H1 (cell line): ENCODE results near the gene ASMTL. TPM values are rescaled to one million over a fixed set of nuclear protein-coding genes. Genes with fewer than 3 reads are reported as not detected.
A peak's percentile ranks its signal among the peaks of the same experiment; 100 is the strongest.

Experiments
- CTCF ChIA-PET: fragments of 300-600 bp; sonication (Branson Sonifier 250); formaldehyde crosslinking; loops from one replicate; lab custom pipeline; 2021; ENCODE audit not compliant: partially characterized antibody; lab: Charles Lee
- POLR2A ChIA-PET: fragments of 300-600 bp; sonication (Branson Sonifier 250); formaldehyde crosslinking; loops from one replicate; lab custom pipeline; 2021; ENCODE audit warnings: inconsistent platforms; ENCODE audit not compliant: partially characterized antibody; lab: Charles Lee
- DNase-seq, 2 experiments: peaks; one replicate each; pipeline versions ENCODE4 v3.0.0 to v3.0.0-alpha.2; 2010 to 2022; ENCODE audit warnings: low spot score in 2 of 2, low read depth in 1 of 2, mixed read lengths in 1 of 2
- FAIRE-seq: peaks from 2 replicates; lab custom pipeline; 2011; peaks lifted over from hg19 to GRCh38; lab: Jason Lieb, UNC
- H2AFZ ChIP-seq: 2 replicates; pipeline ENCODE4 v1.8.1; 2012; ENCODE audit warnings: low read length, inconsistent platforms
- H2AK5ac ChIP-seq: 2 replicates; pipeline ENCODE4 v1.6.1; 2013; ENCODE audit warnings: low read depth, low read length
- H2BK120ac ChIP-seq: replicated peaks from 2 replicates; pipeline ENCODE3; 2013; ENCODE audit warnings: low read depth, low read length, inconsistent platforms
- H2BK12ac ChIP-seq: 2 replicates; pipeline ENCODE4 v1.6.1; 2013; ENCODE audit warnings: low read depth, low read length
- H2BK15ac ChIP-seq: 2 replicates; pipeline ENCODE4 v1.6.1; 2013; ENCODE audit warnings: low read length
- H2BK20ac ChIP-seq: 2 replicates; pipeline ENCODE4 v1.6.1; 2013; ENCODE audit warnings: low read length
- H2BK5ac ChIP-seq: 2 replicates; pipeline ENCODE4 v1.6.1; 2013; ENCODE audit warnings: low read depth, low read length
- H3K14ac ChIP-seq: 2 replicates; pipeline ENCODE4 v1.6.1; 2013; ENCODE audit warnings: inconsistent platforms; ENCODE audit not compliant: insufficient read length
- H3K18ac ChIP-seq: 2 replicates; pipeline ENCODE4 v1.6.1; 2013; ENCODE audit warnings: low read length; ENCODE audit errors: extremely low read depth
- H3K23ac ChIP-seq: 2 replicates; pipeline ENCODE4 v1.6.1; 2013; ENCODE audit warnings: inconsistent platforms; ENCODE audit not compliant: insufficient read length
- H3K23me2 ChIP-seq: 2 replicates; pipeline ENCODE4 v1.6.1; 2013; ENCODE audit warnings: low read depth, low read length
- H3K27ac ChIP-seq: 2 replicates; pipeline ENCODE4 v1.6.1; 2011; ENCODE audit warnings: low read depth, low read length, inconsistent platforms
- H3K27me3 ChIP-seq, 4 experiments: replicated peaks in 1 of 4; 1 replicate in 1 of 4; 2 replicates in 3 of 4; pipeline versions ENCODE4 v1.6.1 to v1.8.1; 2011 to 2013; ENCODE audit warnings: low read length in 3 of 4, mild to moderate bottlenecking in 3 of 4, inconsistent platforms in 2 of 4, mixed read lengths in 2 of 4, moderate library complexity in 1 of 4; ENCODE audit not compliant: control insufficient read depth in 3 of 4, insufficient read depth in 3 of 4; ENCODE audit errors: extremely low read depth in 1 of 4
- H3K36me3 ChIP-seq, 4 experiments: 2 replicates each; pipeline versions ENCODE4 v1.6.1 to v1.8.1; 2011 to 2013; ENCODE audit warnings: mild to moderate bottlenecking in 4 of 4, low read length in 3 of 4, moderate library complexity in 2 of 4, control low read depth in 1 of 4, inconsistent platforms in 1 of 4; ENCODE audit not compliant: insufficient read depth in 4 of 4, control insufficient read depth in 2 of 4
- H3K4ac ChIP-seq: replicated peaks from 2 replicates; pipeline ENCODE3; 2013; ENCODE audit warnings: low read length, low read depth, mixed read lengths, inconsistent platforms; ENCODE audit not compliant: insufficient read length
- H3K4me1 ChIP-seq, 4 experiments: replicated peaks in 1 of 4; 1 replicate in 1 of 4; 2 replicates in 3 of 4; pipeline versions ENCODE4 v1.6.1 to v1.8.1; 2011 to 2013; ENCODE audit warnings: low read length in 3 of 4, inconsistent platforms in 2 of 4, mixed read lengths in 1 of 4; ENCODE audit not compliant: insufficient read depth in 4 of 4, control insufficient read depth in 3 of 4
- H3K4me2 ChIP-seq, 2 experiments: 2 replicates each; pipeline versions ENCODE4 v1.6.1 to v1.8.1; 2011 to 2013; ENCODE audit warnings: low read depth in 2 of 2, low read length in 2 of 2, control low read depth in 1 of 2, inconsistent platforms in 1 of 2, mild to moderate bottlenecking in 1 of 2; ENCODE audit not compliant: insufficient read depth in 1 of 2
- H3K4me3 ChIP-seq, 4 experiments: fragments of 200-600, 300-600 bp in 1 of 4; sonication (generic), shearing (Covaris generic), sonication (Bioruptor Twin) in 1 of 4; 2 replicates each; pipeline versions ENCODE4 v1.5.1 to v1.8.1; 2011 to 2016; ENCODE audit warnings: low read length in 4 of 4, low read depth in 3 of 4, control low read depth in 2 of 4, inconsistent platforms in 2 of 4, mild to moderate bottlenecking in 2 of 4, mixed read lengths in 1 of 4, moderate library complexity in 1 of 4; ENCODE audit not compliant: insufficient read depth in 2 of 4; ENCODE audit errors: extremely low read depth in 1 of 4
- H3K56ac ChIP-seq: replicated peaks from 2 replicates; pipeline ENCODE3; 2013; ENCODE audit warnings: low read depth, mild to moderate bottlenecking, mixed read lengths, low read length, inconsistent platforms; ENCODE audit not compliant: insufficient read length
- H3K79me1 ChIP-seq: 2 replicates; pipeline ENCODE4 v1.6.1; 2013; ENCODE audit warnings: low read depth, low read length, control low read depth
- H3K79me2 ChIP-seq, 2 experiments: 2 replicates each; pipeline versions ENCODE4 v1.6.1 to v1.8.1; 2012 to 2013; ENCODE audit warnings: low read length in 2 of 2, mild to moderate bottlenecking in 2 of 2, inconsistent platforms in 1 of 2; ENCODE audit not compliant: insufficient read depth in 2 of 2, control insufficient read depth in 1 of 2
- H3K9ac ChIP-seq, 4 experiments: replicated peaks in 1 of 4; 1 replicate in 1 of 4; 2 replicates in 3 of 4; pipeline versions ENCODE4 v1.6.1 to v1.8.1; 2011 to 2013; ENCODE audit warnings: low read depth in 3 of 4, low read length in 3 of 4, control low read depth in 2 of 4, mild to moderate bottlenecking in 2 of 4, moderate library complexity in 2 of 4, inconsistent platforms in 1 of 4; ENCODE audit errors: extremely low read depth in 1 of 4
- H3K9me3 ChIP-seq, 2 experiments: 2 replicates each; pipeline versions ENCODE4 v1.6.1 to v1.8.1; 2012 to 2013; ENCODE audit warnings: mild to moderate bottlenecking in 2 of 2, moderate library complexity in 2 of 2, control low read depth in 1 of 2, inconsistent platforms in 1 of 2, low read depth in 1 of 2, low read length in 1 of 2, mixed read lengths in 1 of 2; ENCODE audit not compliant: insufficient read depth in 2 of 2
- H4K20me1 ChIP-seq, 2 experiments: replicated peaks in 1 of 2; 2 replicates each; pipeline versions ENCODE3 to v1.8.1; 2011 to 2013; ENCODE audit warnings: inconsistent platforms in 2 of 2, low read length in 2 of 2, mild to moderate bottlenecking in 1 of 2; ENCODE audit not compliant: insufficient read depth in 2 of 2, control insufficient read depth in 1 of 2
- H4K5ac ChIP-seq: 2 replicates; pipeline ENCODE4 v1.6.1; 2013; ENCODE audit warnings: low read length, low read depth, mixed read lengths, inconsistent platforms; ENCODE audit not compliant: insufficient read length
- H4K8ac ChIP-seq: 2 replicates; pipeline ENCODE4 v1.8.0; 2013; ENCODE audit warnings: mild to moderate bottlenecking, moderate library complexity, low read length, inconsistent platforms; ENCODE audit not compliant: insufficient read depth; ENCODE audit errors: extremely low read depth
- H4K91ac ChIP-seq: replicated peaks from 2 replicates; pipeline ENCODE3; 2013; ENCODE audit warnings: low read length, mixed read lengths, inconsistent platforms; ENCODE audit not compliant: insufficient read length
- CBX8 ChIP-seq: fragments of 300-800, 300-1000 bp; sonication (generic); IDR thresholded peaks from 2 replicates; pipeline ENCODE4 v1.7.1; 2016; ENCODE audit warnings: low read depth, low read length, borderline replicate concordance
- CHD1 ChIP-seq: IDR thresholded peaks from 2 replicates; pipeline ENCODE4 v1.6.1; 2012; ENCODE audit warnings: low read depth, low read length, improper control_type of control experiment
- CREB1 ChIP-seq: IDR thresholded peaks from 2 replicates; pipeline ENCODE4 v1.6.1; 2012; ENCODE audit warnings: inconsistent platforms
- KDM4A ChIP-seq: IDR thresholded peaks from one replicate; pipeline ENCODE4 v1.7.1; 2012; ENCODE audit warnings: low read depth, mild to moderate bottlenecking, moderate library complexity, low read length, inconsistent platforms; ENCODE audit not compliant: severe bottlenecking
- KDM5A ChIP-seq: fragments of 200-600 bp; IDR thresholded peaks from 2 replicates; pipeline ENCODE4 v1.7.1; 2012; ENCODE audit warnings: mild to moderate bottlenecking, low read length, inconsistent platforms, mixed read lengths
- NANOG ChIP-seq: IDR thresholded peaks from 2 replicates; pipeline ENCODE4 v1.6.1; 2011; ENCODE audit warnings: low read length, low read depth, mild to moderate bottlenecking, inconsistent platforms; ENCODE audit not compliant: insufficient read depth, poor library complexity, severe bottlenecking
- RAD21 ChIP-seq, 2 experiments: IDR thresholded peaks in 1 of 2; conservative IDR thresholded peaks in 1 of 2; 2 replicates each; pipeline ENCODE4 v1.6.1; 2011; ENCODE audit warnings: low read depth in 2 of 2, low read length in 2 of 2, improper control_type of control experiment in 1 of 2, inconsistent platforms in 1 of 2, mild to moderate bottlenecking in 1 of 2, moderate library complexity in 1 of 2
- RBBP5 ChIP-seq: IDR thresholded peaks from 2 replicates; pipeline ENCODE4 v1.7.1; 2012; ENCODE audit warnings: low read depth, mild to moderate bottlenecking, inconsistent platforms, low read length, moderate library complexity, borderline replicate concordance
- SP1 ChIP-seq: IDR thresholded peaks from 2 replicates; pipeline ENCODE4 v1.6.1; 2011; ENCODE audit warnings: low read depth, low read length
- SP2 ChIP-seq: IDR thresholded peaks from 2 replicates; pipeline ENCODE4 v1.6.1; 2012; ENCODE audit warnings: mild to moderate bottlenecking, low read length, inconsistent platforms
- TAF1 ChIP-seq: IDR thresholded peaks from 2 replicates; pipeline ENCODE4 v1.6.1; 2011; ENCODE audit warnings: mild to moderate bottlenecking, low read depth, low read length
- TAF7 ChIP-seq: optimal IDR thresholded peaks from 2 replicates; pipeline ENCODE3; 2011; ENCODE audit warnings: low read depth, mild to moderate bottlenecking, inconsistent platforms, low read length, moderate library complexity, borderline replicate concordance
- WGBS, 2 experiments: shearing (Covaris generic) in 1 of 2; methylation state at CpG; one replicate each; pipeline versions ENCODE4 v1.1.6 to v1.1.7; 2013 to 2015; ENCODE audit warnings: low lambda C conversion rate in 2 of 2, mixed read lengths in 2 of 2, inconsistent platforms in 1 of 2, low coverage in 1 of 2, missing lambda C conversion rate in 1 of 2; ENCODE audit not compliant: insufficient replicate concordance in 2 of 2, insufficient coverage in 1 of 2, insufficient read length in 1 of 2; ENCODE audit errors: extremely low coverage in 1 of 2, missing lambda C conversion rate in 1 of 2; 5-methylcytosine and 5-hydroxymethylcytosine counted together
- polyA plus RNA-seq, 7 experiments: library from polyadenylated mRNA; depleted of rRNA in 3 of 7; stranded (reverse) in 5 of 7; unstranded in 2 of 7; fragments of >200 nt in 5 of 7; fragments of 200-250 nt in 2 of 7; gene quantifications; 1 replicate in 5 of 7; 2 replicates in 1 of 7; 4 replicates in 1 of 7; pipeline versions ENCODE4 v1.2.1 to v1.2.3, GENCODE V29; 2011 to 2013; ENCODE audit warnings: missing spikeins in 2 of 7, mixed read lengths in 2 of 7
- total RNA-seq: library from RNA; stranded (reverse); fragmentation: NEBNext Ultra II Directional; extraction: Animal tissue kit (Norgen Biotek cat#: 25700); gene quantifications from 2 replicates; pipeline ENCODE4 v1.2.1, GENCODE V29; 2021
- TF ChIP-seq, protein P1 (sequence below): IDR thresholded peaks from 2 replicates; pipeline ENCODE4 v1.6.1; 2012; ENCODE audit warnings: inconsistent platforms
- TF ChIP-seq, protein P2 (sequence below): IDR thresholded peaks from 2 replicates; pipeline ENCODE4 v1.6.1; 2011; ENCODE audit warnings: low read depth, mild to moderate bottlenecking, low read length; ENCODE audit not compliant: insufficient read depth

Gene ASMTL
- total and polyA plus RNA-seq, 2 of the 8 experiments (the other 6 are each of a cell fraction or from before 2014, with no cell fraction given) = 75.6 to 81.4 TPM

DNA sequence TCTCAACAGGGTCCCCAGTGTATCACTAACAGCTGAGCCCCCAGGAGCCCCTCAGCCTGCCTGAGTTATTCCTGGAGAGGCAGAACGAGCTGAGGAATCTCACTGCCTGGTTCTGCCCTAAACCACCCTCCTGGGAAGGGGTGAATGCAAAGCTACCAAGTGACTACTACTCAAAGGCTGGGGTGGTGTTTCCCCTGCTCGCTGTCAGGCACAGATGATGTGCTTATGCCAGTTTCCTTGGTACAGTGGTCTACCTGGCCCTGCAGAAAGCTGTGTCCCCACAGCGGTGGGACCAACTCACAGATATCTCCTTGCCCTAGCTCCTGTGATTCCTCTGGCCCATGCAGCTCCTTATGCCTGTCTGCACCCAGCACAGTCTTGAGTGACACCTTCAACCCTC lies 35.4 kb upstream of the ASMTL start:
- H4K8ac ChIP-seq = no peak overlapping the region
- no peaks in the 10 kb centered on the region for H3K79me2 ChIP-seq
- no peaks in the 10 kb centered on the region for H3K79me1 ChIP-seq
- H3K56ac ChIP-seq = no peak overlapping the region
- no peak overlapping the region for H3K4me2 ChIP-seq
- POLR2A ChIA-PET = no interaction called here
- 0 out of 7 replicates have a peak, but pooled peaks cover 0 to 2% (median 0%) of the 10 kb centered on the region in 4 experiments for H3K27me3 ChIP-seq
- no peak overlapping the region for H2BK20ac ChIP-seq
- no peaks in the 10 kb centered on the region; the same call in 1 of the 2 replicates for H3K23me2 ChIP-seq
- FAIRE-seq (no peak), DNase-seq (no peak)
- H3K18ac ChIP-seq = no peak overlapping the region
- no peaks in the 10 kb centered on the region for H3K36me3 ChIP-seq
- H3K9ac ChIP-seq = no peak overlapping the region
- no peak overlapping the region for H3K4ac ChIP-seq
- H3K14ac ChIP-seq = no peak overlapping the region
- 0 out of 2 replicates have a peak overlapping the region, but pooled peaks have one; percentile 39 for H2AK5ac ChIP-seq
- WGBS, 2 experiments = 83% methylated on average over 3 of the region's 3 CpGs; no CpG with 5 or more reads in 1 of the 2 experiments
- no peaks in the 10 kb centered on the region for H3K4me1 ChIP-seq
- no peak overlapping the region for H3K23ac ChIP-seq
- peaks cover 0 to 6% of the 10 kb centered on the region in 2 experiments; a peak in 3 of 4 replicates for H3K9me3 ChIP-seq
- no peak overlapping the region for H4K5ac ChIP-seq
- H4K20me1 ChIP-seq = no peaks in the 10 kb centered on the region
- H3K4me3 ChIP-seq = no peak overlapping the region
- H2BK15ac ChIP-seq = no peak overlapping the region
- H2AFZ ChIP-seq = no peak overlapping the region
- peak overlapping the region; percentile 84; the same call in 1 of the 2 replicates for H2BK12ac ChIP-seq
- H2BK120ac ChIP-seq = no peak overlapping the region
- H3K27ac ChIP-seq = no peak overlapping the region
- H4K91ac ChIP-seq = no peak overlapping the region
- no peak overlapping the region for H2BK5ac ChIP-seq
- CTCF ChIA-PET = no interaction called here
- TF ChIP-seq CBX8 (no peak), RAD21 (IDR thresholded peaks at IDR 0.05 in 1 of 2, conservative IDR thresholded peaks at IDR 0.05 in 1 of 2; ENCODE audit: low read depth in 2 of 2, low read length in 2 of 2) (no peak), CHD1 (no peak), CREB1 (no peak), TAF1 (no peak), KDM5A (no peak), SP2 (no peak), TAF7 (no peak), SP1 (no peak), NANOG (no peak), KDM4A (no peak), RBBP5 (no peak)
- TF ChIP-seq, protein P1, sequence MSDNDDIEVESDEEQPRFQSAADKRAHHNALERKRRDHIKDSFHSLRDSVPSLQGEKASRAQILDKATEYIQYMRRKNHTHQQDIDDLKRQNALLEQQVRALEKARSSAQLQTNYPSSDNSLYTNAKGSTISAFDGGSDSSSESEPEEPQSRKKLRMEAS = no peak
- TF ChIP-seq, protein P2, sequence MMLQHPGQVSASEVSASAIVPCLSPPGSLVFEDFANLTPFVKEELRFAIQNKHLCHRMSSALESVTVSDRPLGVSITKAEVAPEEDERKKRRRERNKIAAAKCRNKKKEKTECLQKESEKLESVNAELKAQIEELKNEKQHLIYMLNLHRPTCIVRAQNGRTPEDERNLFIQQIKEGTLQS = no peak
